DND-41 (cell line): Measurements from ENCODE around the gene MYO16.

ENCODE experiments used
- ATAC-seq: fragments of 200-7000 bp; cut with Tn5 transposase; 3 replicates; pipeline ENCODE4 v1.9.1; 2021; ENCODE audit warnings: low read depth; ENCODE audit not compliant: insufficient read depth
- DNase-seq: peaks from one replicate; pipeline ENCODE4 v3.0.0-alpha.2; 2020
- H2AFZ ChIP-seq: 2 replicates; pipeline ENCODE4 v1.6.0; 2012; ENCODE audit warnings: low read depth, low read length
- H3K27ac ChIP-seq: 2 replicates; pipeline ENCODE4 v1.5.1; 2012; ENCODE audit warnings: low read length, inconsistent platforms
- H3K27me3 ChIP-seq: fragments of 200-600 bp; sonication (generic); 2 replicates; pipeline ENCODE4 v1.6.0; 2012; ENCODE audit warnings: low read length, mild to moderate bottlenecking, inconsistent platforms; ENCODE audit not compliant: insufficient read depth, poor library complexity
- H3K36me3 ChIP-seq: 2 replicates; pipeline ENCODE4 v1.5.1; 2012; ENCODE audit warnings: low read length, inconsistent platforms; ENCODE audit not compliant: insufficient read depth
- H3K4me1 ChIP-seq: 2 replicates; pipeline ENCODE4 v1.5.1; 2012; ENCODE audit warnings: mild to moderate bottlenecking, low read length; ENCODE audit not compliant: insufficient read depth
- H3K4me2 ChIP-seq: 2 replicates; pipeline ENCODE4 v1.6.0; 2012; ENCODE audit warnings: mild to moderate bottlenecking, moderate library complexity, low read length, inconsistent platforms; ENCODE audit not compliant: insufficient read depth
- H3K4me3 ChIP-seq, 2 experiments: fragments of 200-600 bp in 1 of 2; shearing (Covaris generic) in 1 of 2; 2 replicates each; pipeline ENCODE4 v1.5.1; 2012 to 2016; ENCODE audit warnings: inconsistent platforms in 2 of 2, low read length in 2 of 2, mild to moderate bottlenecking in 2 of 2, low read depth in 1 of 2, moderate library complexity in 1 of 2
- H3K79me2 ChIP-seq: 2 replicates; pipeline ENCODE4 v1.6.0; 2012; ENCODE audit warnings: low read length, inconsistent platforms; ENCODE audit not compliant: insufficient read depth
- H3K9ac ChIP-seq: 2 replicates; pipeline ENCODE4 v1.6.0; 2012; ENCODE audit warnings: low read depth, mild to moderate bottlenecking, inconsistent platforms, low read length, moderate library complexity
- H3K9me3 ChIP-seq: 2 replicates; pipeline ENCODE4 v1.5.1; 2012; ENCODE audit warnings: low read length, moderate library complexity, mild to moderate bottlenecking, inconsistent platforms; ENCODE audit not compliant: insufficient read depth, severe bottlenecking
- H4K20me1 ChIP-seq: 2 replicates; pipeline ENCODE4 v1.6.0; 2012; ENCODE audit warnings: low read length; ENCODE audit not compliant: insufficient read depth
- CTCF ChIP-seq: IDR thresholded peaks from 2 replicates; pipeline ENCODE4 v1.5.1; 2012; ENCODE audit warnings: borderline replicate concordance, low read length, moderate library complexity, mild to moderate bottlenecking; ENCODE audit not compliant: poor library complexity, severe bottlenecking; ENCODE audit errors: extremely low read depth
- EZH2 ChIP-seq: IDR thresholded peaks from 3 replicates; pipeline ENCODE4 v1.6.1; 2012; ENCODE audit warnings: borderline replicate concordance, low read depth, mild to moderate bottlenecking, moderate library complexity, low read length, inconsistent platforms; ENCODE audit not compliant: severe bottlenecking

Gene MYO16

GRCh38 chr13:108795841-108796240, 166.4 kb downstream of the MYO16 start:
- H3K4me2 ChIP-seq: no peak overlapping the region
- peaks cover 4% of the 10 kb centered on the region for H3K27me3 ChIP-seq
- H3K4me1 ChIP-seq: no peaks in the 10 kb centered on the region
- H3K36me3 ChIP-seq: no peaks in the 10 kb centered on the region
- no peaks in the 10 kb centered on the region for H4K20me1 ChIP-seq
- ATAC-seq: no peak
- no peak for DNase-seq
- H3K4me3 ChIP-seq: no peak overlapping the region
- H3K27ac ChIP-seq: no peak overlapping the region
- no peak overlapping the region for H2AFZ ChIP-seq
- no peak for TF ChIP-seq CTCF
- no peak for TF ChIP-seq EZH2
- no peak overlapping the region for H3K9ac ChIP-seq
- no peaks in the 10 kb centered on the region for H3K79me2 ChIP-seq
- H3K9me3 ChIP-seq: no peaks in the 10 kb centered on the region

DNA sequence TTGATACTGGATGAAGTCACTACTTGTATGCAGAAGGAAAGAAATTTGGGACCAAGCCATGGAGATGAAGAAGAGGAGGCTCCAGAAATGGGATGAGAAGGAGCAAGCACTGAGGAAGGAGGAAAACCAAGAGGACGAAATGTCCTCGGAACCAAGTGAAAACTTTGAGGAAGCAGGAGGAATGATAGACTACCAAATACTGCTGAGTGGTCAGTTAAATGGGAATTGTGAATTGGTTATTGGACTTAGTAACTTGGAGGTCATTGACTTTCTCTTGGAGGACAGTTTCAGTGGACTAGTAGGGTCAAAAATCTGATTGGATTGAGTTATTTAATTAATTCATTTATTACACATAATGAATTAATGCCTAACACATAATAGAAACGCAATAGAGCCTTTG, 167.9 kb downstream of the MYO16 start:
- TF ChIP-seq EZH2 (no peak), CTCF (no peak)
- no peaks in the 10 kb centered on the region for H3K4me1 ChIP-seq
- H2AFZ ChIP-seq: no peak overlapping the region
- H3K36me3 ChIP-seq: no peaks in the 10 kb centered on the region
- H3K9ac ChIP-seq: no peak overlapping the region
- no peak overlapping the region for H3K4me3 ChIP-seq
- DNase-seq (no peak), ATAC-seq (no peak)
- no peaks in the 10 kb centered on the region for H3K27me3 ChIP-seq
- no peaks in the 10 kb centered on the region for H4K20me1 ChIP-seq
- H3K27ac ChIP-seq: no peak overlapping the region
- H3K79me2 ChIP-seq: no peaks in the 10 kb centered on the region
- H3K4me2 ChIP-seq: no peak overlapping the region
- no peaks in the 10 kb centered on the region for H3K9me3 ChIP-seq

GRCh38 chr13:108807841-108808240, 178.4 kb downstream of the MYO16 start:
- H3K9me3 ChIP-seq: no peaks in the 10 kb centered on the region
- no peak overlapping the region for H3K9ac ChIP-seq
- H3K4me3 ChIP-seq: no peak overlapping the region
- H3K4me2 ChIP-seq: no peak overlapping the region
- H3K27ac ChIP-seq: no peak overlapping the region
- peaks cover 10% of the 10 kb centered on the region for H3K27me3 ChIP-seq
- no peak for ATAC-seq
- DNase-seq: no peak
- no peaks in the 10 kb centered on the region for H3K4me1 ChIP-seq
- TF ChIP-seq CTCF (no peak), EZH2 (no peak)
- no peaks in the 10 kb centered on the region for H3K79me2 ChIP-seq
- no peaks in the 10 kb centered on the region for H4K20me1 ChIP-seq
- H2AFZ ChIP-seq: no peak overlapping the region
- no peaks in the 10 kb centered on the region for H3K36me3 ChIP-seq

DNA sequence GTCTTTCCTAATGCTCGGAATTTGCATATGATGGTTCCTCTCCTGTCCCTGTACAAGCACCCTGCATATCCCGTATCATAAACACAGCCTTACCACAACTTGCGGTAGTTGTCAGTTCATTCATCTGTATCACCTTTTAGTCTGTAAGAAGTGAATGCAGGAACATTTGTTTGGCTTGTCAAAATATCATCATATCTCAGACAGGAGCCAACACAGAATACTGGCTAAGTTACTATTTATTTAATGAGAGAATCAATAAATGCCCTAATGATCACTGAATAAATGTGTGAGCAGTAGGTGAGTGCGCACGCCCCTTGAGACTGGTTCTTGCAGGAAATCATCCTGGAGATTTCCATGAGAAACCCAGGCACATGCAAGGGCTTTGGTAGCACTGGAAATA, 182.8 kb downstream of the MYO16 start:
- no peaks in the 10 kb centered on the region for H3K9me3 ChIP-seq
- H3K36me3 ChIP-seq: no peaks in the 10 kb centered on the region
- peaks cover 10% of the 10 kb centered on the region for H3K27me3 ChIP-seq
- TF ChIP-seq EZH2 (no peak), CTCF (no peak)
- H4K20me1 ChIP-seq: no peaks in the 10 kb centered on the region
- H3K4me3 ChIP-seq: no peak overlapping the region
- DNase-seq (no peak), ATAC-seq (no peak)
- H3K4me2 ChIP-seq: no peak overlapping the region
- H3K9ac ChIP-seq: no peak overlapping the region
- no peak overlapping the region for H3K27ac ChIP-seq
- no peaks in the 10 kb centered on the region for H3K79me2 ChIP-seq
- H2AFZ ChIP-seq: no peak overlapping the region
- H3K4me1 ChIP-seq: no peaks in the 10 kb centered on the region
